Measurements from ENCODE around the gene UNK. TPM values are rescaled to one million over a fixed set of nuclear protein-coding genes. Genes with fewer than 3 reads are reported as not detected.

The UNK gene
- total and polyA plus RNA-seq, 9 of the 15 experiments (the other 6 are each of a cell fraction or from before 2014, with no cell fraction given) = 12.8 to 38.6 (median 24.8) TPM

- WGBS (ENCODE audit: insufficient coverage, low coverage, missing lambda C conversion rate) = 79% methylated on average over 21 of the region's 21 CpGs
- no TSS peak for BruUV-seq (replicated peaks)
- H3K36me3 ChIP-seq (ENCODE audit: control insufficient read depth, insufficient read depth, low read length) = peaks cover 69% of the 10 kb centered on the region; the same call in 2 of the 3 replicates
Observed at GRCh38 chr17:75820094-75821080, 35.8 kb downstream of the UNK start.

More at GRCh38 chr17:75820094-75821080, 35.8 kb downstream of the UNK start:
- no peak for DNase-seq (ENCODE audit: extremely low read depth in 1 of 4, low spot score in 3 of 4)
- Histone ChIP-seq H3K9ac (ENCODE audit: insufficient read depth in 1 of 2, low read depth in 2 of 2, low read length in 2 of 2) (peak overlapping the region in 1 of 2 experiments; percentile 59; a peak in 1 of 4 replicates), H2AFZ (ENCODE audit: low read depth, low read length) (no peak overlapping the region), H3K4me2 (ENCODE audit: insufficient read depth, low read length) (no peak overlapping the region), H3K9me3 (replicated peaks; ENCODE audit: control insufficient read depth, insufficient read depth, low read depth, low read length) (no peaks in the 10 kb centered on the region), H3K4me3 (no peak overlapping the region), H3K27me3 (ENCODE audit: control insufficient read depth in 2 of 2, insufficient read depth in 2 of 2, low read length in 2 of 2) (no peaks in the 10 kb centered on the region), H4K20me1 (replicated peaks; ENCODE audit: control insufficient read depth, insufficient read depth, low read length) (no peaks in the 10 kb centered on the region), H3K27ac (ENCODE audit: extremely low read depth, low read depth, low read length) (no peak overlapping the region), H3K79me2 (ENCODE audit: control insufficient read depth, insufficient read depth, low read length) (no peaks in the 10 kb centered on the region), H3K4me1 (replicated peaks in 1 of 2; ENCODE audit: control insufficient read depth in 2 of 2, insufficient read depth in 2 of 2, low read length in 2 of 2) (peaks cover 0 to 30% of the 10 kb centered on the region in 2 experiments; a peak in 1 of 5 replicates), H3K9me1 (ENCODE audit: control insufficient read depth, insufficient read depth, low read length) (peaks cover 3% of the 10 kb centered on the region)
- TF ChIP-seq RCOR1 (IDR thresholded peaks at IDR 0.05; ENCODE audit: borderline replicate concordance in 1 of 2, low read depth in 2 of 2, low read length in 2 of 2) (peak in 1 of 2 experiments; percentile 77; a peak in 2 of 4 replicates), PTBP1 (IDR thresholded peaks at IDR 0.05; ENCODE audit: low read depth, low read length) (0 out of 2 replicates have a peak, but pooled peaks have one; percentile 62), ZFP30 (CRISPR knock-in tag; IDR thresholded peaks at IDR 0.05; ENCODE audit: borderline replicate concordance) (no peak), CBX1 (IDR thresholded peaks at IDR 0.05; ENCODE audit: low read depth) (peak; percentile 50; the same call in 1 of the 2 replicates), GABPB1 (CRISPR knock-in tag; IDR thresholded peaks at IDR 0.05) (no peak), MCM5 (IDR thresholded peaks at IDR 0.05; ENCODE audit: low read depth) (no peak), SMARCA5 (IDR thresholded peaks at IDR 0.05) (0 out of 2 replicates have a peak, but pooled peaks have one; percentile 48), BCOR (IDR thresholded peaks at IDR 0.05) (peak; percentile 92), POLR2G (IDR thresholded peaks at IDR 0.05; ENCODE audit: low read depth, low read length) (peak; percentile 42), ADNP (tag; IDR thresholded peaks at IDR 0.05) (peak; percentile 82), RBM22 (IDR thresholded peaks at IDR 0.05; ENCODE audit: low read depth, low read length, poor library complexity, severe bottlenecking) (peak; percentile 51), KDM1A (IDR thresholded peaks at IDR 0.05) (peak in 1 of 2 experiments; percentile 75; a peak in 2 of 4 replicates)
- ChIA-PET POLR2A (interaction anchor here (0.6 to 8.0 kb wide), 9 partner anchors 7 to 180 kb away, joined by 3 to 121 read pairs (median 4); a partner anchor contains a TSS), CTCF (ENCODE audit: low intra/inter-chr PET ratio) (no interaction called here)
- intact Hi-C loops (cut with micrococcal nuclease) (no loop called here), in situ Hi-C loops (cut with MboI) (no loop called here)
- no peak for FAIRE-seq
- no peak for ATAC-seq
